ENCODE measurements around the gene SLC6A20.

Gene SLC6A20

GRCh38 chr3:45816544-45816943 lies 20.2 kb upstream of the SLC6A20 start:
- no peak overlapping the region for H3K27ac ChIP-seq
- TF ChIP-seq CTCF (conservative IDR thresholded peaks at IDR 0.05), result no peak

GRCh38 chr3:45814322-45814721 lies 18.0 kb upstream of the SLC6A20 start:
- H3K27ac ChIP-seq, result no peak overlapping the region
- no peak for TF ChIP-seq CTCF (conservative IDR thresholded peaks at IDR 0.05)

- H3K27ac ChIP-seq, result no peak overlapping the region
- TF ChIP-seq CTCF (conservative IDR thresholded peaks at IDR 0.05), result no peak
Measured at GRCh38 chr3:45807681-45808540, 11.6 kb upstream of the SLC6A20 start.

GRCh38 chr3:45807133-45807532 lies 10.8 kb upstream of the SLC6A20 start:
- no peak overlapping the region for H3K27ac ChIP-seq
- no peak for TF ChIP-seq CTCF (conservative IDR thresholded peaks at IDR 0.05)

GRCh38 chr3:45806072-45806471 lies 9.7 kb upstream of the SLC6A20 start:
- TF ChIP-seq CTCF (conservative IDR thresholded peaks at IDR 0.05), result no peak
- H3K27ac ChIP-seq, result no peak overlapping the region

- H3K27ac ChIP-seq, result no peak overlapping the region
- TF ChIP-seq CTCF (conservative IDR thresholded peaks at IDR 0.05), result no peak
Measured at GRCh38 chr3:45803252-45803935, 7.1 kb upstream of the SLC6A20 start.

- TF ChIP-seq CTCF (conservative IDR thresholded peaks at IDR 0.05), result no peak
- H3K27ac ChIP-seq, result no peak overlapping the region
Measured at GRCh38 chr3:45802146-45802545, 5.8 kb upstream of the SLC6A20 start.

Measured in VCaP (cell line).